Suprapubic skin (tissue), 4 donors: ENCODE results near the gene SMIM10. TPM values are rescaled to one million over a fixed set of nuclear protein-coding genes. Genes with fewer than 3 reads are reported as not detected.

Experiments
- total RNA-seq, 4 donors: library from RNA; depleted of rRNA; stranded (reverse); fragments of >200 nt; gene quantifications; one replicate each; pipeline ENCODE4 v1.1.0, GENCODE V29; 2016

SMIM10 gene
- total RNA-seq, 4 donors from 2014 or later = 1.2 to 3.6 (median 1.4) TPM; not detected in 1

Other genes starting within 250 kb of the SMIM10 start
- 10 to 100 TPM; 11.6 to 26.5 (median 18.3) TPM for gene PABIR2, start 193.8 kb upstream of the SMIM10 start, total RNA-seq
- 10 to 100 TPM; 13.6 to 40.8 (median 16.7) TPM for gene MOSPD1, start 75.7 kb upstream of the SMIM10 start, total RNA-seq
- gene RTL8B, start 31.6 kb downstream of the SMIM10 start, total RNA-seq = 10 to 100 TPM in 1 of 4 donors, 1 to 10 TPM in 3; 8.6 to 15.0 (median 9.6) TPM
- gene RTL8C, start 41.4 kb downstream of the SMIM10 start, total RNA-seq = 10 to 100 TPM; 45.9 to 64.3 (median 51.9) TPM
- 10 to 100 TPM; 13.7 to 24.5 (median 17.8) TPM for gene RTL8A, start 61.1 kb downstream of the SMIM10 start, total RNA-seq
- gene SMIM10L2B, start 107.7 kb downstream of the SMIM10 start, total RNA-seq = 1 to 10 TPM; 1.4 to 3.1 (median 2.1) TPM
- not detected for gene ETDB, start 129.5 kb downstream of the SMIM10 start, total RNA-seq
- gene CT55, start 180.4 kb downstream of the SMIM10 start, total RNA-seq = not detected